ENCODE results near the gene COL6A3. TPM values are rescaled to one million over a fixed set of nuclear protein-coding genes. Genes with fewer than 3 reads are reported as not detected.

The COL6A3 gene
- polyA plus RNA-seq, 1 donor (not counting 4 experiments of a cell fraction or from before 2014, with no cell fraction given), result not detected

- Histone ChIP-seq H3K4me1 (ENCODE audit: control insufficient read depth, extremely low read depth, insufficient read depth, low read length) (peaks cover 37% of the 10 kb centered on the region), H2AFZ (ENCODE audit: control insufficient read depth, low read length) (no peak overlapping the region), H3K9me3 (ENCODE audit: control insufficient read depth, low read depth, low read length) (no peaks in the 10 kb centered on the region), H3K79me2 (ENCODE audit: control insufficient read depth, insufficient read depth, low read length) (no peaks in the 10 kb centered on the region), H4K20me1 (ENCODE audit: control insufficient read depth, extremely low read depth, insufficient read depth, low read length) (no peaks in the 10 kb centered on the region), H3K4me2 (ENCODE audit: control insufficient read depth, extremely low read depth, insufficient read depth, low read depth, low read length) (peak overlapping the region; percentile 66), H3K9me1 (ENCODE audit: control insufficient read depth, extremely low read depth, insufficient read depth, low read length) (no peaks in the 10 kb centered on the region), H3K27ac (ENCODE audit: control insufficient read depth, insufficient read depth, low read length) (peak overlapping the region; percentile 62), H3K4me3 (ENCODE audit: control insufficient read depth in 2 of 3, extremely low read depth in 1 of 3, insufficient read depth in 2 of 3, low read depth in 1 of 3, low read length in 3 of 3) (no peak overlapping the region), H3K27me3 (ENCODE audit: control insufficient read depth, extremely low read depth, insufficient read depth, low read length) (no peaks in the 10 kb centered on the region), H3K36me3 (ENCODE audit: control insufficient read depth in 2 of 2, extremely low read depth in 1 of 2, insufficient read depth in 2 of 2, low read length in 2 of 2) (no peaks in the 10 kb centered on the region), H3K9ac (ENCODE audit: control insufficient read depth, extremely low read depth, insufficient read depth, low read length) (no peak overlapping the region)
- TF ChIP-seq CTCF (optimal IDR thresholded peaks at IDR 0.05 in 1 of 3, IDR thresholded peaks at IDR 0.05 in 1 of 3, conservative IDR thresholded peaks at IDR 0.05 in 1 of 3; ENCODE audit: extremely low read depth in 1 of 3, insufficient read depth in 2 of 3, low read length in 3 of 3) (no peak), EZH2 (IDR thresholded peaks at IDR 0.05; ENCODE audit: low read length) (no peak)
- dilution Hi-C loops (cut with MboI; ENCODE audit: extremely low pct_ligation_motif_present, low sequenced_read_pairs), result no loop called here
- peak; percentile 60 for FAIRE-seq
- DNase-seq (ENCODE audit: low read depth, low spot score), result no peak
These were observed 17.9 kb upstream of the COL6A3 start for GRCh38 chr2:237431837-237432236.

- no peak overlapping the region for H2AFZ ChIP-seq (ENCODE audit: control insufficient read depth, low read length)
- dilution Hi-C loops (cut with MboI; ENCODE audit: extremely low pct_ligation_motif_present, low sequenced_read_pairs), result no loop called here
- H3K4me1 ChIP-seq (ENCODE audit: control insufficient read depth, extremely low read depth, insufficient read depth, low read length), result peaks cover 37% of the 10 kb centered on the region
These were observed 17.4 kb upstream of the COL6A3 start for GRCh38 chr2:237431372-237431771.

More at GRCh38 chr2:237431372-237431771, 17.4 kb upstream of the COL6A3 start:
- no peak overlapping the region for H3K9ac ChIP-seq (ENCODE audit: control insufficient read depth, extremely low read depth, insufficient read depth, low read length)
- peak overlapping the region; percentile 32 for H3K4me2 ChIP-seq (ENCODE audit: control insufficient read depth, extremely low read depth, insufficient read depth, low read depth, low read length)
- H3K36me3 ChIP-seq (ENCODE audit: control insufficient read depth in 2 of 2, extremely low read depth in 1 of 2, insufficient read depth in 2 of 2, low read length in 2 of 2), result no peaks in the 10 kb centered on the region
- TF ChIP-seq CTCF (optimal IDR thresholded peaks at IDR 0.05 in 1 of 3, IDR thresholded peaks at IDR 0.05 in 1 of 3, conservative IDR thresholded peaks at IDR 0.05 in 1 of 3; ENCODE audit: extremely low read depth in 1 of 3, insufficient read depth in 2 of 3, low read length in 3 of 3), result no peak
- TF ChIP-seq EZH2 (IDR thresholded peaks at IDR 0.05; ENCODE audit: low read length), result no peak
- DNase-seq (ENCODE audit: low read depth, low spot score) (no peak), FAIRE-seq (peak; percentile 71)
- no peaks in the 10 kb centered on the region for H3K9me1 ChIP-seq (ENCODE audit: control insufficient read depth, extremely low read depth, insufficient read depth, low read length)
- H3K27ac ChIP-seq (ENCODE audit: control insufficient read depth, insufficient read depth, low read length), result peak overlapping the region; percentile 62
- no peaks in the 10 kb centered on the region for H3K9me3 ChIP-seq (ENCODE audit: control insufficient read depth, low read depth, low read length)
- H3K4me3 ChIP-seq (ENCODE audit: control insufficient read depth in 2 of 3, extremely low read depth in 1 of 3, insufficient read depth in 2 of 3, low read depth in 1 of 3, low read length in 3 of 3), result no peak overlapping the region
- no peaks in the 10 kb centered on the region for H3K27me3 ChIP-seq (ENCODE audit: control insufficient read depth, extremely low read depth, insufficient read depth, low read length)
- H4K20me1 ChIP-seq (ENCODE audit: control insufficient read depth, extremely low read depth, insufficient read depth, low read length), result no peaks in the 10 kb centered on the region
- H3K79me2 ChIP-seq (ENCODE audit: control insufficient read depth, insufficient read depth, low read length), result no peaks in the 10 kb centered on the region
